K562 (cell line): ENCODE results near the gene HSD17B1. TPM values are rescaled to one million over a fixed set of nuclear protein-coding genes. Genes with fewer than 3 reads are reported as not detected.

Source experiments
- ARNT ChIP-seq, 2 experiments: fragments of 450-650 bp; IDR thresholded peaks; 2 replicates each; pipeline ENCODE4 v1.6.1; 2016; ENCODE audit warnings: mild to moderate bottlenecking in 1 of 2
- BACH1 ChIP-seq: fragments of 200-800 bp; sonication (Bioruptor generic); IDR thresholded peaks from 2 replicates; pipeline ENCODE4 v1.6.1; 2016; ENCODE audit warnings: missing genetic modification characterization, missing compliant biosample characterization
- BCL6 ChIP-seq: fragments of 250-450 bp; sonication (Bioruptor Pico); IDR thresholded peaks from 2 replicates; pipeline ENCODE4 v1.4.0; 2020
- BCLAF1 ChIP-seq, 2 experiments: fragments of 450-650 bp in 1 of 2; IDR thresholded peaks; 2 replicates each; pipeline ENCODE4 v1.6.1; 2011 to 2017; ENCODE audit warnings: low read depth in 2 of 2, antibody characterized with exemption in 1 of 2, borderline replicate concordance in 1 of 2, low read length in 1 of 2, mild to moderate bottlenecking in 1 of 2, mixed read lengths in 1 of 2; ENCODE audit not compliant: control insufficient read depth in 1 of 2
- CCNT2 ChIP-seq: IDR thresholded peaks from 2 replicates; pipeline ENCODE4 v1.6.1; 2011; ENCODE audit warnings: borderline replicate concordance, low read depth, mild to moderate bottlenecking, moderate library complexity, mixed read lengths, low read length; ENCODE audit not compliant: insufficient read length; ENCODE audit errors: extremely low read depth
- CHD1 ChIP-seq: fragments of 200-600 bp; sonication (generic); IDR thresholded peaks from one replicate; pipeline ENCODE4 v1.6.1; 2012; ENCODE audit warnings: mild to moderate bottlenecking, moderate library complexity, low read length, inconsistent platforms
- CTBP1 ChIP-seq: fragments of 450-650 bp; IDR thresholded peaks from 2 replicates; pipeline ENCODE4 v1.6.1; 2016; ENCODE audit warnings: borderline replicate concordance
- GTF2F1 ChIP-seq: IDR thresholded peaks from 2 replicates; pipeline ENCODE4 v1.6.1; 2011; ENCODE audit warnings: low read depth, low read length, improper control_type of control experiment
- HMBOX1 ChIP-seq: sonication (generic); IDR thresholded peaks from 2 replicates; pipeline ENCODE4 v1.6.1; 2016
- KAT8 ChIP-seq: fragments of 450-650 bp; IDR thresholded peaks from 2 replicates; pipeline ENCODE4 v1.6.1; 2016; ENCODE audit warnings: low read depth, mild to moderate bottlenecking
- NBN ChIP-seq: fragments of 450-650 bp; IDR thresholded peaks from 2 replicates; pipeline ENCODE4 v1.6.1; 2016; ENCODE audit warnings: low read depth, mild to moderate bottlenecking
- NR4A1 ChIP-seq, 2 experiments: fragments of 250-450 bp in 1 of 2; fragments of 450-650 bp in 1 of 2; sonication (Bioruptor Pico) in 1 of 2; IDR thresholded peaks; 2 replicates each; pipeline versions ENCODE4 v1.4.0 to v1.6.1; 2016 to 2020; ENCODE audit warnings: mild to moderate bottlenecking in 2 of 2, missing compliant biosample characterization in 1 of 2, missing genetic modification characterization in 1 of 2, moderate library complexity in 1 of 2
- RBM34 ChIP-seq: fragments of 200-400 bp; formaldehyde crosslinking; IDR thresholded peaks from 2 replicates; pipeline ENCODE4 v1.6.1; 2018; ENCODE audit warnings: low read length, borderline replicate concordance; ENCODE audit not compliant: insufficient read depth
- SETDB1 ChIP-seq: IDR thresholded peaks from one replicate; pipeline ENCODE4 v1.6.1; 2012; ENCODE audit warnings: low read length, control low read depth, inconsistent platforms
- SMAD2 ChIP-seq: fragments of 150-350 bp; IDR thresholded peaks from 2 replicates; pipeline ENCODE4 v1.6.1; 2014; ENCODE audit warnings: low read depth, mild to moderate bottlenecking, low read length
- SMAD3 ChIP-seq: fragments of 450-650 bp; formaldehyde crosslinking; conservative IDR thresholded peaks from 2 replicates; pipeline ENCODE4 v1.4.0; 2020; ENCODE audit warnings: mild to moderate bottlenecking
- ZBTB17 ChIP-seq: fragments of 450-650 bp; formaldehyde crosslinking; IDR thresholded peaks from 2 replicates; pipeline ENCODE4 v1.4.0; 2020; ENCODE audit warnings: mild to moderate bottlenecking
- ZKSCAN8 ChIP-seq: fragments of 200-800 bp; sonication (Bioruptor generic); IDR thresholded peaks from 2 replicates; pipeline ENCODE4 v1.6.1; 2016; ENCODE audit warnings: missing genetic modification characterization, missing compliant biosample characterization
- ZNF583 ChIP-seq: fragments of 250-450 bp; sonication (Bioruptor Pico); IDR thresholded peaks from 2 replicates; pipeline ENCODE4 v1.4.0; 2020
- polyA plus RNA-seq, 8 experiments: library from polyadenylated mRNA; depleted of rRNA in 4 of 8; stranded (reverse) in 5 of 8; unstranded in 3 of 8; fragments of >200 nt; fragmentation: Nextera tagmentation in 2 of 8; fragmentation: Illumina TruSeq in 1 of 8; extraction: Ambion mirVana in 2 of 8; extraction: Trizol in 1 of 8; gene quantifications; 2 replicates each; pipeline versions ENCODE4 v1.2.1 to v1.2.3, GENCODE V29; 2011 to 2014; ENCODE audit warnings: inconsistent platforms in 1 of 8, missing spikeins in 1 of 8
- total RNA-seq, 7 experiments: library from RNA; depleted of rRNA in 6 of 7; stranded (reverse); fragments of >200 nt in 6 of 7; fragmentation: Illumina TruSeq in 2 of 7; extraction: Trizol in 2 of 7; gene quantifications; 2 replicates each; pipeline versions ENCODE4 v1.2.1 to v1.2.3, GENCODE V29; 2011 to 2021; ENCODE audit warnings: low replicate concordance in 1 of 7
- TF ChIP-seq, protein P1 (sequence below): sonication (generic); formaldehyde crosslinking; IDR thresholded peaks from 2 replicates; pipeline ENCODE4 v1.8.0; 2022; ENCODE audit warnings: mild to moderate bottlenecking, missing genetic modification reagents
- TF ChIP-seq, protein P2 (sequence below): IDR thresholded peaks from 3 replicates; pipeline ENCODE4 v1.6.1; 2011; ENCODE audit warnings: borderline replicate concordance, mild to moderate bottlenecking; ENCODE audit not compliant: insufficient read length, insufficient read depth

The HSD17B1 gene
- total and polyA plus RNA-seq, 9 of the 15 experiments (the other 6 are each of a cell fraction or from before 2014, with no cell fraction given) = 0.55 to 21.1 (median 3.6) TPM

DNA sequence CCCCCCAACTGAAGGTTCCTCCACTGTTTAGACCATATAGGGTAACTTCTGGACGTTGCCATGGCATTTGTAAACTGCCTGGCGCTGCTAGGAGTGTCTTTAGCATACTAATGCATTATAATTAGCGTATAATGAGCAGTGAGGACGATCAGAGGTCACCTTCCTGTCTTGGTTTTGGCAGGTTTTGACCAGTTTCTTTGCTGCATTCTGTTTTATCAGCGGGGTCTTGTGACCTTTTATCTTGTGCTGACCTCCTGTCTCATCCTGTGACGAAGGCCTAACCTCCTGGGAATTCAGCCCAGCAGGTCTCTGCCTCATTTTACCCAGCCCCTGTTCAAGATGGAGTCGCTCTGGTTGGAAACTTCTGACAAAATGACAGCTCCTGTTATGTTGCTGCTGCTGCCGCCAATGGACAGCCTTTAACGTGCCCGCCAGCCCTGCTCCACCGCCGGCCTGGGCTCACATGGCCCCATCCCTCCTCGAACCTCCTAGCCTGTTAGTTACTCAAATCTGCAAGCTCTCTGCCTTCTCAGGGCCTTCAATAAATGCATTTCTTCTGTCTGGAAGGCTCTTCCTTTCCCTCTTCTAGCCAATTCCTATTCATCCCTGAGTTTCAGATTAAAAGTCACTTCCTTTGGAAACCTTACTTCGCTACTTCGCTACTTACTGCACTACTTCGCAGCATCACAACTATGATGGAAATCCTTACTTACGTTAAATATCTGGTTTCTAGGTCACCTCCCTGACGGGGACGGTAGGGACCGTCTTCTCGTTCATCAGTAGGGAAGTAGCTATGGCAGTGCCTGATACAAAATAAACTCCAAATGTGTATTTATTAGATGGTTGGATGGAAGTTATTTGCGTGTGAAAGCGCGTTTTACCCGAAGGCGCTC, 17.3 kb upstream of the HSD17B1 start (continued):
- TF ChIP-seq BCLAF1 (IDR thresholded peaks at IDR 0.05; ENCODE audit: borderline replicate concordance in 1 of 2, control insufficient read depth in 1 of 2, low read depth in 2 of 2, low read length in 1 of 2) (no peak), CHD1 (no peak), ZNF583 (CRISPR knock-in tag) (peak; percentile 99), SMAD3 (CRISPR knock-in tag) (peak; percentile 98), ARNT (IDR thresholded peaks at IDR 0.05) (no peak), BCL6 (CRISPR knock-in tag) (peak; percentile 83; the same call in 1 of the 2 replicates), NBN (peak; percentile 60; the same call in 1 of the 2 replicates), RBM34 (no peak), CTBP1 (peak; percentile 13; the same call in 1 of the 2 replicates), CCNT2 (no peak), HMBOX1 (no peak), SETDB1 (no peak), KAT8 (no peak), SMAD2 (no peak), GTF2F1 (no peak), BACH1 (peak; percentile 93), ZKSCAN8 (peak; percentile 96), ZBTB17 (CRISPR knock-in tag) (peak; percentile 91), NR4A1 (CRISPR knock-in tag; IDR thresholded peaks at IDR 0.05) (peak; percentile 99), NR4A1 (tag; IDR thresholded peaks at IDR 0.05) (peak; percentile 99)
- TF ChIP-seq, protein P1, sequence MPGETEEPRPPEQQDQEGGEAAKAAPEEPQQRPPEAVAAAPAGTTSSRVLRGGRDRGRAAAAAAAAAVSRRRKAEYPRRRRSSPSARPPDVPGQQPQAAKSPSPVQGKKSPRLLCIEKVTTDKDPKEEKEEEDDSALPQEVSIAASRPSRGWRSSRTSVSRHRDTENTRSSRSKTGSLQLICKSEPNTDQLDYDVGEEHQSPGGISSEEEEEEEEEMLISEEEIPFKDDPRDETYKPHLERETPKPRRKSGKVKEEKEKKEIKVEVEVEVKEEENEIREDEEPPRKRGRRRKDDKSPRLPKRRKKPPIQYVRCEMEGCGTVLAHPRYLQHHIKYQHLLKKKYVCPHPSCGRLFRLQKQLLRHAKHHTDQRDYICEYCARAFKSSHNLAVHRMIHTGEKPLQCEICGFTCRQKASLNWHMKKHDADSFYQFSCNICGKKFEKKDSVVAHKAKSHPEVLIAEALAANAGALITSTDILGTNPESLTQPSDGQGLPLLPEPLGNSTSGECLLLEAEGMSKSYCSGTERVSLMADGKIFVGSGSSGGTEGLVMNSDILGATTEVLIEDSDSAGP = no peak
- TF ChIP-seq, protein P2, sequence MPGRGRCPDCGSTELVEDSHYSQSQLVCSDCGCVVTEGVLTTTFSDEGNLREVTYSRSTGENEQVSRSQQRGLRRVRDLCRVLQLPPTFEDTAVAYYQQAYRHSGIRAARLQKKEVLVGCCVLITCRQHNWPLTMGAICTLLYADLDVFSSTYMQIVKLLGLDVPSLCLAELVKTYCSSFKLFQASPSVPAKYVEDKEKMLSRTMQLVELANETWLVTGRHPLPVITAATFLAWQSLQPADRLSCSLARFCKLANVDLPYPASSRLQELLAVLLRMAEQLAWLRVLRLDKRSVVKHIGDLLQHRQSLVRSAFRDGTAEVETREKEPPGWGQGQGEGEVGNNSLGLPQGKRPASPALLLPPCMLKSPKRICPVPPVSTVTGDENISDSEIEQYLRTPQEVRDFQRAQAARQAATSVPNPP = no peak
